GM23338 (cell line): ENCODE results near the gene HSF4.

Experiments used
- CREB1 ChIP-seq: fragments of 250-450 bp; sonication (Bioruptor Pico); IDR thresholded peaks from 2 replicates; pipeline ENCODE4 v1.5.0; 2020; ENCODE audit warnings: low read depth, mild to moderate bottlenecking, moderate library complexity
- EZH2 ChIP-seq: fragments of 200-600 bp; sonication (generic); IDR thresholded peaks from one replicate; pipeline ENCODE4 v1.8.0; 2017; ENCODE audit warnings: antibody characterized with exemption, mild to moderate bottlenecking, low read depth; ENCODE audit not compliant: unreplicated experiment
- EZH2phosphoT487 ChIP-seq: fragments of 200-600 bp; sonication (generic); IDR thresholded peaks from one replicate; pipeline ENCODE4 v1.8.1; 2018; ENCODE audit warnings: antibody characterized with exemption; ENCODE audit not compliant: unreplicated experiment
- JUNB ChIP-seq: IDR thresholded peaks from one replicate; pipeline ENCODE4 v1.6.1; 2016; ENCODE audit warnings: antibody characterized with exemption; ENCODE audit not compliant: unreplicated experiment
- POLR2AphosphoS5 ChIP-seq: IDR thresholded peaks from 2 replicates; pipeline ENCODE4 v1.6.1; 2016; ENCODE audit warnings: antibody characterized with exemption, low read depth
- REST ChIP-seq: IDR thresholded peaks from one replicate; pipeline ENCODE4 v1.6.1; 2018; ENCODE audit warnings: antibody characterized with exemption; ENCODE audit not compliant: unreplicated experiment
- ZNF114 ChIP-seq: fragments of 250-450 bp; sonication (Bioruptor Pico); IDR thresholded peaks from 2 replicates; pipeline ENCODE4 v1.5.0; 2020; ENCODE audit warnings: mild to moderate bottlenecking, moderate library complexity
- TF ChIP-seq, protein P1 (sequence below), 2 experiments: fragments of 200-600 bp in 1 of 2; sonication (generic) in 1 of 2; conservative IDR thresholded peaks; 2 replicates each; pipeline versions ENCODE4 v1.5.1 to v1.6.1; 2016 to 2017; ENCODE audit warnings: antibody characterized with exemption in 2 of 2, low read depth in 2 of 2, mild to moderate bottlenecking in 2 of 2, moderate library complexity in 1 of 2
- TF ChIP-seq, protein P2 (sequence below): IDR thresholded peaks from 2 replicates; pipeline ENCODE4 v1.6.1; 2016; ENCODE audit warnings: antibody characterized with exemption

DNA sequence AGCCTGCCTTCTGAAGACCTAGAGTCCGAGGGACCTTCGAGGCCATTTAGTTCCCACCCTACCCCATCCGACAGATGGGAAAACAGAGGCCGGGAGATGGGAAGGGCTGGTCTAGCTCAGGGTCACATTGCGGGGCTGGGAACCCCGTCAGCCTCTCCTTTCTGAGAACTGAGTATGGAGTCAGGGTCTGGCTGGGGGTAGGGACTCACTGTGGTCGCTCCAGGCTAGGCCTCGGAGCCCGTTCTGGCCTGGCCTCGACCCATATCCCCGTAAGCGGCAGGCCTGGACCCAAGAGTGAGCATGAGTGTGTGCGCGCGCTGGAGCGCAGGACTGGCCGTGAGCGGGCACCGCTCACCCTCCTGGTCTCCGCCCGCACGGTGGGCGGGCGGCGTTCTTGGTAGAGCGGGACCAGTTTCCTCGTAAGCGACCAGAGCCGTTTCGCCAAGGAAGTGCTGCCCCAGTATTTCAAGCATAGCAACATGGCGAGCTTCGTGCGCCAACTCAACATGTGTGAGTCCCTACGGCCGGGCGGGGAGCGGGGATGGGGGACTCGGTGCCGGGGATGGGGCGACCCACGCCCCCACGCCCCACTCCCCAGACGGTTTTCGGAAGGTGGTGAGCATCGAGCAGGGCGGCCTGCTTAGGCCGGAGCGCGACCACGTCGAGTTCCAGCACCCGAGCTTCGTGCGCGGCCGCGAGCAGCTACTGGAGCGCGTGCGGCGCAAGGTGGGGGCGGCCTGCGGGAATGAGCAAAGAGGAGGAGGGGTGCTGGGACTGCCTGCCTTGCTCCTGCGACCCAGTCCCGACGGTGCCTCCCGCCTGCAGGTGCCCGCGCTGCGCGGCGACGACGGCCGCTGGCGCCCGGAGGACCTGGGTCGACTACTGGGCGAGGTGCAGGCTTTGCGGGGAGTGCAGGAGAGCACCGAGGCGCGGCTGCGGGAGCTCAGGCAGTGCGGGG is 855 bp downstream of the HSF4 start:
- TF ChIP-seq EZH2phosphoT487 (peak; percentile 95), POLR2AphosphoS5 (no peak), CREB1 (CRISPR knock-in tag) (no peak), EZH2 (peak; percentile 95), JUNB (no peak), REST (no peak), ZNF114 (CRISPR knock-in tag) (no peak)
- TF ChIP-seq, protein P1, sequence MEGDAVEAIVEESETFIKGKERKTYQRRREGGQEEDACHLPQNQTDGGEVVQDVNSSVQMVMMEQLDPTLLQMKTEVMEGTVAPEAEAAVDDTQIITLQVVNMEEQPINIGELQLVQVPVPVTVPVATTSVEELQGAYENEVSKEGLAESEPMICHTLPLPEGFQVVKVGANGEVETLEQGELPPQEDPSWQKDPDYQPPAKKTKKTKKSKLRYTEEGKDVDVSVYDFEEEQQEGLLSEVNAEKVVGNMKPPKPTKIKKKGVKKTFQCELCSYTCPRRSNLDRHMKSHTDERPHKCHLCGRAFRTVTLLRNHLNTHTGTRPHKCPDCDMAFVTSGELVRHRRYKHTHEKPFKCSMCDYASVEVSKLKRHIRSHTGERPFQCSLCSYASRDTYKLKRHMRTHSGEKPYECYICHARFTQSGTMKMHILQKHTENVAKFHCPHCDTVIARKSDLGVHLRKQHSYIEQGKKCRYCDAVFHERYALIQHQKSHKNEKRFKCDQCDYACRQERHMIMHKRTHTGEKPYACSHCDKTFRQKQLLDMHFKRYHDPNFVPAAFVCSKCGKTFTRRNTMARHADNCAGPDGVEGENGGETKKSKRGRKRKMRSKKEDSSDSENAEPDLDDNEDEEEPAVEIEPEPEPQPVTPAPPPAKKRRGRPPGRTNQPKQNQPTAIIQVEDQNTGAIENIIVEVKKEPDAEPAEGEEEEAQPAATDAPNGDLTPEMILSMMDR (conservative IDR thresholded peaks at IDR 0.05; ENCODE audit: low read depth in 2 of 2) = no peak
- TF ChIP-seq, protein P2, sequence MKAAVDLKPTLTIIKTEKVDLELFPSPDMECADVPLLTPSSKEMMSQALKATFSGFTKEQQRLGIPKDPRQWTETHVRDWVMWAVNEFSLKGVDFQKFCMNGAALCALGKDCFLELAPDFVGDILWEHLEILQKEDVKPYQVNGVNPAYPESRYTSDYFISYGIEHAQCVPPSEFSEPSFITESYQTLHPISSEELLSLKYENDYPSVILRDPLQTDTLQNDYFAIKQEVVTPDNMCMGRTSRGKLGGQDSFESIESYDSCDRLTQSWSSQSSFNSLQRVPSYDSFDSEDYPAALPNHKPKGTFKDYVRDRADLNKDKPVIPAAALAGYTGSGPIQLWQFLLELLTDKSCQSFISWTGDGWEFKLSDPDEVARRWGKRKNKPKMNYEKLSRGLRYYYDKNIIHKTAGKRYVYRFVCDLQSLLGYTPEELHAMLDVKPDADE = no peak
